Stimulated activated CD8-positive, alpha-beta memory T cell treated with anti-CD3 and anti-CD28 coated beads, Interleukin-7, amount 100 ng/mL, for 4 hours (primary cell): ENCODE measurements around the gene ZCCHC7.
"Not testable (repeated sequence)": the region's sequence is repeated elsewhere in the genome, so short reads cannot be mapped to it uniquely, and the experiment has no call there.

Experiments
- DNase-seq, 2 donors: peaks; one replicate each; pipeline ENCODE4 v3.0.0-alpha.2; 2020; ENCODE audit warnings: low read depth in 2 of 2

ZCCHC7 gene

GRCh38 chr9:37373621-37374020 lies 253.2 kb downstream of the ZCCHC7 start:
- DNase-seq = no peak

DNA sequence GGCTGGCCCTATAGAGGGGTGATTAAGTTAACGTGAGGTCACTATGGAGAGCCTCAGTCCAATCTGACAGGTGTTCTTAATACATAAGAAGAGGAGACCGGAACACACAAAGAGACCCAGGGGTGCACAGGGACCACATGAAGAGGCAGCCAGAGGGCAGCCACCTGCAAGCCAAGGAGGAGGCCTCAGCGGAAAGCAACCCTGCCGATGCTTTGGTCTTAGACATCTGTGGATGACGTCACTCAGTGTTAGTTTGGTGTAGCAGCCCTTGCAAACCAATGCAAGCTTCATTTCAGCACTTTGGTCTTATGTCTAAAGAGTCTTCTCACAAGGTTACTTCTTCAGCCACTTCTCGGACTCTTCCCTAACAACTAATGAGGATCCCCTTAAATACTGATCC lies 254.5 kb downstream of the ZCCHC7 start:
- DNase-seq = no peak

GRCh38 chr9:37377688-37378612 lies 257.6 kb downstream of the ZCCHC7 start:
- DNase-seq = no peak

GRCh38 chr9:37378613-37379004 lies 258.2 kb downstream of the ZCCHC7 start:
- DNase-seq = no peak

GRCh38 chr9:37379835-37380234 lies 259.5 kb downstream of the ZCCHC7 start:
- no peak for DNase-seq

GRCh38 chr9:37380570-37380969 lies 260.2 kb downstream of the ZCCHC7 start:
- no peak for DNase-seq

DNA sequence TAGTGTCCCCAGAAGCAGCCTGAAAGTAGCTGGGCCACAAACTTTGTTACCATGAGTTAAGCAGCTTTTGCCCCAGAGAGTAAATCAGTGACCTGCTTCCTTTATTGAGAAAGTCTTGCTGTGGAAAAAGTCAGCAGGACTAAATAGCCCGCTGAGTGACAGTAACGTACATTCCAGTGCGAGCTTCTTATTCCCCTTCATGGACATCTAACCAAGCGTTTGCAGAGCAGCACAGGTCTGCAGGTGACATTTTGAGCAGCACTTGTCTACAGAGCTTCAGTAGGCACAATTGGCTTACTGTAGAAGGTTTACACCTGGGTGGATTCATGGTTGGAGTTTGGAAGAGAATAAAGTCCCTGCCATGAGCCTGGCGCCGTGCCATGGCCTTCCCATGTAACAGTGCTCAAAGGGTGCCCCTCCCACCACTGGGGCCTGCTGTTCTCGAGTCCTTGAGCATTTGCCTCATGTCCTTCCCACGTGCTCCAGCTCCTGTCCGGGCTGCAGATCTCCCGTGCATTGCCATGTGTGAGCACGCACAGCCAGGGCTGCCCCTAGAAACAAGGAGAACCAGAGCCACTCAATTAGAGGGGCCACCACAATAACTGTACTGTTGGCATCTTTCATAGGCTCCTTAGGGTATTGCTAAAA lies 260.8 kb downstream of the ZCCHC7 start:
- no peak for DNase-seq

- DNase-seq = no peak
These were observed 262.0 kb downstream of the ZCCHC7 start for GRCh38 chr9:37382161-37382981.

GRCh38 chr9:37382982-37383357 lies 262.6 kb downstream of the ZCCHC7 start:
- DNase-seq = no peak

DNA sequence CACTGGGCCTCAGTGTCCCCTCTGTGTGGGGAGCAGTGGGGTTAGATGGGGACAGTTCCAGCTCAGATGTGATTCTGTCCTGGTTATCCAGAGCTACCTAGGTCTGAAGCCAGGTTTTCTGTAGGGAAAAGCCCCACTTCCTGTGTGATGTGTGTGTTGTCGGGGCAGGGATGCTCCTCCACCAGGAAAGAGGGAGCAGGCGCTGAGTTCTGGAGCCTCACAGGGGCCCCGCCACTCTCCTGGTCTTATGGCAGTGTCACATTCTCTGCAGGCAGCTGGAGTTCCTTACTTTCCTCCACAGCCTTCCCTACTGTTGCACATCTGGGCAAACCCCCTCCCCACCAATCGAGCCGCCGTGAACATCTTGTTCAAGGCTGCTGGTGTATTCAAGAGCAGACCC lies 263.0 kb downstream of the ZCCHC7 start:
- DNase-seq = no peak

- DNase-seq = no peak
These were observed 263.7 kb downstream of the ZCCHC7 start for GRCh38 chr9:37383876-37384746.

DNA sequence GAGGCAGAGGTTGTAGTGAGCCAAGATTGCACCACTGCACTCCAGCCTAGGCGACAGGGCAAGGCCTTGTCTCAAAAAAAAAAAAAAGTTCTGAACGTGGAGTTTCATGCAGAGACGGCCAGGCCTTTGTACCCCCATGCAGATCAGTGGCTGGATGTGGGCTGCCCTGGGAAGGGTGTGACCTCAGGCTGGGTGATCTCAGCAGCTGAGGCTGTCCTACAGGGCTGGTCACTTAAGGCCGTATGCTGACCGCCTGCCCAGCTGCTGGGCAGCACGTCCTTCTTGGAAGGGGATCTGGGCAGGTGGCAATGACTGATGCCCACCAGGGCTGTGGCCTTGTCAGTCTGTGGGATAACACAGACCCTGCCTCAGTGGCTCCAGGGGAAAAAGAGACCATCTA lies 264.9 kb downstream of the ZCCHC7 start:
- no peak for DNase-seq

DNA sequence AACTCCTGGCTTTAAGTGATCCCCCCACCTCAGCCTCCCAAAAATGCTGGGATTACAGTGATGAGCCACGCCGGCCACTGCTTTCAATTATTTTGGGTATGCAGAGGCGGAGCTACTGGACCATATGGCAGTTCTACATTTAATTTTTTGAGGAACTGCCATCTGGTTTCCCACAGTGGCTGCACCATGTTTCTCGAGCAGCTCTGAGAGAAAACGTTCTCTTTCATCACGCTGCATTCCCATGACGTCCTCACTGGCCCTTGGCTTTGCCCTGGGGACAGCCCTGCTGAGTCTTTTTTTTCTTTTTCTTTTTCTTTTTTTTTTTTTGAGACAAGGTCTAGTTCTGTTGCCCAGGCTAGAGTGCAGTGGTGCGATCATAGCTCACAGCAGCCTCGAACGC lies 266.6 kb downstream of the ZCCHC7 start:
- no peak for DNase-seq

- no peak for DNase-seq
These were observed 270.4 kb downstream of the ZCCHC7 start for GRCh38 chr9:37390759-37391158.

DNA sequence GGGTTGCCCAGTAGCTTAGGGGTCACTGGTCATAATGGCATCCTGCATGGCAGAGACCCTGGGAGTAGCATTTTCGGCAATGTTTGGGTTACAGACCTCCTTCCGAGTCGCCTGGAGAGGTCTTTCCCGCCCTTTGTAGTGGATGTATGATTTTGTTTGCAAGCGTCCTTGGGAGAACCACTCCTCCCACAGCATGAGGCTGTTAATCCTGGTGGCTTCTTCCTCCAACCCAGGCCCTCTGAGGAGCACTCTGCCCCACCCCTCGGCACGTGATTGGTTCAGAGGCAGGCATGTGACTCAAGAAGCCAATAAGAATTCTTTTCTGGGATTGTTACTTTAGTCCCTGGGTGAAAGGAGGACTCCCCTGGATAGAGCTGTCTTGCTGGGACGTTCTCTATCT lies 271.9 kb downstream of the ZCCHC7 start:
- DNase-seq = no peak

DNA sequence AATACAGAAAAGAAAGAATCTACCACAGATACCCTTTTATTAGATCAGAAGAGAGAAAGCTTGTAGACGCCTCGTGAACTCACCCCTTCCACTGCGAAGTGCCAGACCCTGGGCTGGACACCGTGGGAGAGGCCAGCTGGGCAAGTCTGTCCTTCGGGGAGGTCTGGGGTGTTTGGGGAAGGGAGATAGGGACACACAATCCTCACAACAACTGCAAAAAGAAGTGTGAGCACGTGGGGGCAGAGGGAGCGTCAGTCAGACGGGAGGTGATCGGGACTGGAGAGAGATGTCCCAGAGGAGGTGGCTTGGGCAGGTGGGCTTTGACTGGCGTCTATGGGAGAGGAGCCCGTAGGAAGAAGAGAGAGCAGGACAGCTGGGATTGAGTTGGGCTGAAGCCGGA lies 274.9 kb downstream of the ZCCHC7 start:
- DNase-seq = no peak

DNA sequence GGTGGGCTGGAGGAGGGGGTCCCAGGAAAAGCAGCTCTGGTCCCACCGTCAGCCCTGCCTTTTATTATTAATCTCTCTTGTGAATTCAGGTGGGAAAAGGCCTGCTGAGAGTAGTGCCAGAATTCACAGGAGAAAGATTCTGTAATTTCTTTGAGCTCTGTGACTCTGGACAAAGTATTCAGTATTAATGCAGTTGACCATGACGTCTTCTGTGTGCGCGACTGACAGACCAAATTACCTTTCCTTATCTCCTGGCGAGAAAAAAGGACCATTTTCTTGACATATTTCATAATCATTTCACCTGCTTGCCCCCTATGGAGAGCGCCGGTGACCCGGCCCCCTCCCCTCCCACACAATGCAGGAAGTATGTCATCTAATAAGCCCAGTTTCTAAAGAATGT lies 275.3 kb downstream of the ZCCHC7 start:
- DNase-seq = no peak

DNA sequence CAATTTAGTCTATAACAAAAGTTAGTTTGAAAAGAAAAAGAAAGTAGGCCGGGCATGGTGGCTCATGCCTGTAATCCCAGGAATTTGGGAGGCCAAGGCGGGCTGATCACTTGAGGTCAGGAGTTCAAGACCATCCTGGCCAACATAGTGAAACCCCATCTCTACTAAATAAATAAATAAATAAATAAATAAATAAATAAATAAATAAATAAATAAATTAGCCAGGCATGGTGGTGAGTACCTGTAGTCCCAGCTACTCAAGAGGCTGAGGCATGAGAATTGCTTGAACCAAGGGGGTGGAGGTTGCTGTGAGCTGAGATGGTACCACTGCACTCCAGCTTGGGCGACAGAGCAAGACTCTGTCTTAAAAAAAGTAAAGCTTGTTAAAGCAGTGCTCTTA lies 277.6 kb downstream of the ZCCHC7 start:
- DNase-seq = not testable (repeated sequence)

DNA sequence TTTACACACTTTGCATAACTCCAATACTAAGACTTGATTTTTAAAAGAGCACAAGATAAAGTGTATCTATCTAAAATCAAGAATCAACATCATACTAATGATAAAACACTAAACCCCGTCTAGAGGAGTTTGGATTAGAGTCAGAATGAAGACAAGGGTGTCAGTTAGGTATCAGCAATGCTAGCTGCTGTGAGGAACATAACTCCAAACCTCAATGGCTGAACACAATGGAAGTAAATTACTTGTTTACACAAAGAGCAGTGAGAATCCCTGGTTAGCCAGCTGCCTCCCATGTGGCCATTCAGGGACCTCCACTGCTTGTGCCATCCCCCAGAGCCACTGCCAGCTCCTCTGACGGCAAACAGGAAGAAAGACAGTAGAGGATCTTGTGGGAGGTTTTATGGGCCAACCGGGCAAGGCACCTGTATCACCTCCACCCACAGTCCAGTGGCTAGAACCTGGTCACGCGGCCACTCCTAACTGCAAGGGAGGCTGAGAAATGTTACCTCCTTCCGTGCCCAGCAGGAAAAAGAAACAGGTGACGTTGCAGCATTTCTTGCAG lies 278.2 kb downstream of the ZCCHC7 start:
- no peak for DNase-seq

DNA sequence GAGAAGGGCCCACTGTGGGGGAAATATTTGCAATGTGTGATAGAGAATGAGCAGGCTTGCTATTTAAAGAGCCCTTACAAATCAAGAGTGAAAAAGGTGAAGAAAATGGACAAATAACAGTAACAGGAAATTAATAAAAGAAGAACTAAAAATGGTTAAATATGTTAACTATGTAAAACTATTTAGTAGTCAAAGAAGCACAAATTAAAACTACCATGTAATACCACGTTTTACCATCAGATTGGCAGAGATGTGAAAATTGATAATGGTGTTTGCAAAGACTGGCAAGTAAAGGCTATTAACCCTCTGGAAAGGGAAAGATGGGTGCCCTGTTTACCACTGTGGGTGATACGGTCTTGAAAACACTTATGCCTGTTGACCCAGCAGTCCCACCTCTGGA lies 279.0 kb downstream of the ZCCHC7 start:
- no peak for DNase-seq

- DNase-seq = no peak
These were observed 284.2 kb downstream of the ZCCHC7 start for GRCh38 chr9:37404590-37404989.
